Muscle of leg (tissue), 11 donors: Measurements from ENCODE around the gene NEK3. TPM values are rescaled to one million over a fixed set of nuclear protein-coding genes. Genes with fewer than 3 reads are reported as not detected.
"Not testable (repeated sequence)": the region's sequence is repeated elsewhere in the genome, so short reads cannot be mapped to it uniquely, and the experiment has no call there.

Source experiments
- DNase-seq: peaks from one replicate; pipeline ENCODE4 v3.0.0; 2013
- H3K27ac ChIP-seq: one replicate; pipeline ENCODE4 v1.5.1; 2013; ENCODE audit warnings: mild to moderate bottlenecking, low read length, control low read depth
- H3K27me3 ChIP-seq: one replicate; pipeline ENCODE4 v1.6.1; 2013; ENCODE audit warnings: low read length; ENCODE audit not compliant: control insufficient read depth, insufficient read depth
- H3K36me3 ChIP-seq: one replicate; pipeline ENCODE4 v1.6.1; 2013; ENCODE audit warnings: low read length; ENCODE audit not compliant: control insufficient read depth, insufficient read depth
- H3K4me1 ChIP-seq: one replicate; pipeline ENCODE4 v1.6.1; 2013; ENCODE audit warnings: low read length; ENCODE audit not compliant: control insufficient read depth, insufficient read depth
- H3K4me3 ChIP-seq: one replicate; pipeline ENCODE4 v1.5.1; 2013; ENCODE audit warnings: low read length, control low read depth
- H3K9me3 ChIP-seq: replicated peaks from 2 replicates; pipeline ENCODE4 v1.6.1; 2013; ENCODE audit warnings: low read depth, low read length; ENCODE audit not compliant: control insufficient read depth
- WGBS: methylation state at CpG from one replicate; pipeline ENCODE4 v1.1.5; 2013; ENCODE audit warnings: missing lambda C conversion rate; ENCODE audit not compliant: insufficient coverage; 5-methylcytosine and 5-hydroxymethylcytosine counted together
- polyA plus RNA-seq, 8 donors: library from polyadenylated mRNA; unstranded; fragments of 120-200 nt; gene quantifications; one replicate each; pipeline versions ENCODE4 v1.2.1 to v1.2.3, GENCODE V29; 2013; ENCODE audit warnings: inconsistent platforms in 1 of 8, low replicate concordance in 1 of 8; ENCODE audit not compliant: insufficient read length in 8 of 8, insufficient read depth in 1 of 8
- total RNA-seq: library from RNA; stranded (reverse); fragments of 120-200 nt; gene quantifications from one replicate; pipeline ENCODE4 v1.2.4, GENCODE V29; 2013

The NEK3 gene
- total and polyA plus RNA-seq, 9 donors: 8.4 to 22.4 (median 18.9) TPM

GRCh38 chr13:52096062-52096461, 63.3 kb downstream of the NEK3 start:
- WGBS: 85% methylated on average over 2 of the region's 2 CpGs
- Histone ChIP-seq H3K4me3 (no peak overlapping the region), H3K4me1 (no peaks in the 10 kb centered on the region), H3K9me3 (no peaks in the 10 kb centered on the region), H3K27me3 (no peaks in the 10 kb centered on the region), H3K27ac (no peak overlapping the region), H3K36me3 (no peaks in the 10 kb centered on the region)
- DNase-seq: no peak

- Histone ChIP-seq H3K27ac (no peak overlapping the region), H3K4me3 (no peak overlapping the region), H3K36me3 (no peaks in the 10 kb centered on the region), H3K4me1 (no peaks in the 10 kb centered on the region), H3K27me3 (no peaks in the 10 kb centered on the region), H3K9me3 (no peaks in the 10 kb centered on the region)
- no peak for DNase-seq
- no CpG with 5 or more reads among the region's 2 CpGs for WGBS
These were observed 67.3 kb downstream of the NEK3 start for GRCh38 chr13:52092087-52092486.

- WGBS: no CpG with 5 or more reads among the region's 2 CpGs
- no peak for DNase-seq
- Histone ChIP-seq H3K9me3 (no peaks in the 10 kb centered on the region), H3K27ac (no peak overlapping the region), H3K4me1 (no peaks in the 10 kb centered on the region), H3K27me3 (no peaks in the 10 kb centered on the region), H3K4me3 (no peak overlapping the region), H3K36me3 (no peaks in the 10 kb centered on the region)
These were observed 67.9 kb downstream of the NEK3 start for GRCh38 chr13:52091473-52091872.

- WGBS: no CpG with 5 or more reads among the region's 2 CpGs
- peak; percentile 53 for DNase-seq
- Histone ChIP-seq H3K9me3 (no peaks in the 10 kb centered on the region), H3K27me3 (no peaks in the 10 kb centered on the region), H3K4me1 (no peaks in the 10 kb centered on the region), H3K4me3 (no peak overlapping the region), H3K27ac (no peak overlapping the region), H3K36me3 (no peaks in the 10 kb centered on the region)
These were observed 74.0 kb downstream of the NEK3 start for GRCh38 chr13:52085421-52085820.

GRCh38 chr13:52084981-52085380, 74.4 kb downstream of the NEK3 start:
- H3K4me1 ChIP-seq, H3K36me3 ChIP-seq, DNase-seq, H3K9me3 ChIP-seq, H3K27ac ChIP-seq, H3K4me3 ChIP-seq, H3K27me3 ChIP-seq: not testable (repeated sequence)
- no CpG with 5 or more reads among the region's 3 CpGs for WGBS

Other genes starting within 250 kb of the NEK3 start
- gene ATP7B, start 148.1 kb downstream of the NEK3 start, total RNA-seq: 5.4 TPM
- 1 to 10 TPM; 5.1 to 8.6 (median 7.5) TPM for gene ATP7B, start 148.1 kb downstream of the NEK3 start, polyA plus RNA-seq
- 17.9 TPM for gene ALG11, start 147.2 kb downstream of the NEK3 start, total RNA-seq
- gene ALG11, start 147.2 kb downstream of the NEK3 start, polyA plus RNA-seq: 10 to 100 TPM; 11.7 to 24.1 (median 21.1) TPM
- gene UTP14C, start 134.9 kb downstream of the NEK3 start, total RNA-seq: 16.9 TPM
- gene UTP14C, start 134.9 kb downstream of the NEK3 start, polyA plus RNA-seq: 10 to 100 TPM; 15.5 to 24.2 (median 20.8) TPM
- 0.44 TPM for gene NEK5, start 30.5 kb downstream of the NEK3 start, total RNA-seq
- gene NEK5, start 30.5 kb downstream of the NEK3 start, polyA plus RNA-seq: 1 to 10 TPM in 1 of 8 donors, under 1 TPM in 7; 0.34 to 1.1 (median 0.69) TPM
- gene THSD1, start 246.6 kb upstream of the NEK3 start, total RNA-seq: 20.7 TPM
- gene THSD1, start 246.6 kb upstream of the NEK3 start, polyA plus RNA-seq: 10 to 100 TPM; 18.3 to 21.9 (median 19.6) TPM